Hematopoietic multipotent progenitor cell treated with erythropoietin and hydrocortisone succinate and interleukin-3 and kit ligand, for 17 days (in vitro differentiated cells): ENCODE data around the gene XPO1.
"Not testable (repeated sequence)": the region's sequence is repeated elsewhere in the genome, so short reads cannot be mapped to it uniquely, and the experiment has no call there.

Experiments
- DNase-seq: peaks from one replicate; pipeline ENCODE4 v3.0.0-alpha.2; 2015; ENCODE audit warnings: low spot score

The XPO1 gene

DNA sequence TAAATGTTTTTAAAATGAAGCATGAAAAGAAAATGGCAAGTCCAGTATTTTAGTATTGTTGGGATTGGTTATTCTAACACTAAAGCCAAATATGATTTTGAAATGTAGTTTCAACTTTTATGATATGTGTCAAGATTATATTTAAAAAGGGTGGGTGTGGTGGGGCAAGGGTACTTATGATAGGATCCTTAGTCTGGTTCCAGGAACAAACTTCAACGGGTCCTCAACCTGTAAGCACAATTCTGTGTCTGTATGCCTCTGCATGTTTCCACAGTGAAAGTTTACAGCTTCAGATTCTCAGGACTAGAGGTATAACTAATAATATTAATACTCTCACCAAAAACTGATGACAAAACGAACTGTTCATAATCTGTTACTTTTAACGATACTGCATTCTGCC lies 73.1 kb downstream of the XPO1 start:
- DNase-seq: no peak

GRCh38 chr2:61463769-61464475 lies 74.2 kb downstream of the XPO1 start:
- no peak for DNase-seq

- no peak for DNase-seq
Measured at GRCh38 chr2:61461404-61461803, 76.8 kb downstream of the XPO1 start.

DNA sequence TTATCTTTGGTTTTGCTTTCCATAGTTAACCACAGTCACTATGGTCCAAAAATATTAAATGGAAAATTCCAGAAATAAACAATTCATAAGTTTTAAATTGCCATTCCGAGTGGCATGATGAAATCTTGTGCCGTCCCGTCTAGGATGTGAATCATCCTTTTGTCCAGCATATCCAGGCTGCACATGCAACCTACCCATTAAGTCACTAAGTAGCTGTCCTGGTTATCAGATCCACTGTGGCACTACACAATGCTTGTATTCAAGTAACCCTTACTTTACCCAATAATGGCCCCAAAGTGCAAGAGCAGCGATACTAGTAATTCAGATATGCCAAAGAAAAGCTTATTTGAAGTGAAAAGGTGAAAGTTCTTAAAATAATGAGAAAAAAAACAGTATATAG lies 78.0 kb downstream of the XPO1 start:
- no peak for DNase-seq

DNA sequence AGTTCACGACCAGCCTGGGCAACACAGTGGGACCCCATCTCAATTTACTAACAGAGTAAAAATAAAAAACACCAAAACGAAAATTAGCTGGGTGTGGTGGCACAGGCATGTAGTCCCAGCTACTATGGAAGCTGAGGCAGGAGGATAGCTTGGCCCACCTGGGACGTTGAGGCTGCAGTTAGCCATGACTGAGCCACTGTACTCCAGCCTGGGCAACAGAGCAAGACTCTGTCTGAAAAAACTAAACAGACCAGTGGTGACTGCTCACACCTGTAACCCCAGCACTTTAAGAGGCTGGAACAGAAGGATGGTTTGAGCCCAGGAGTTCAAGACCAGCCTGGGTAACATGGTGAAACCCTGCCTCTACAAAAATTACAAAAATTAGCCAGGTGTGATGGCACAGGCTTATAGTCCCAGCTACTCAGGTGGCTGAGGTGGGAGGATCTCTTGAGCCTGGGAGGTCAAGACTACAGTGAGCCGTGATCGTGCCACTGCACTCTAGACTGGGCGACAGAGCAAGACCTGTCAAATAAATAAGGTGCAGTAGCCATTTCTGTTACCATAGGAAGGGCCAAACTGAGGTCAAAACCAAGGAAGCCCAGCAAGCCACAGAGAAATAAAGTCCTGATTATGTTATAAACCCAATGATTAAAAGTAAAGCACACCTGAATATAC lies 81.3 kb downstream of the XPO1 start:
- DNase-seq: no peak

DNA sequence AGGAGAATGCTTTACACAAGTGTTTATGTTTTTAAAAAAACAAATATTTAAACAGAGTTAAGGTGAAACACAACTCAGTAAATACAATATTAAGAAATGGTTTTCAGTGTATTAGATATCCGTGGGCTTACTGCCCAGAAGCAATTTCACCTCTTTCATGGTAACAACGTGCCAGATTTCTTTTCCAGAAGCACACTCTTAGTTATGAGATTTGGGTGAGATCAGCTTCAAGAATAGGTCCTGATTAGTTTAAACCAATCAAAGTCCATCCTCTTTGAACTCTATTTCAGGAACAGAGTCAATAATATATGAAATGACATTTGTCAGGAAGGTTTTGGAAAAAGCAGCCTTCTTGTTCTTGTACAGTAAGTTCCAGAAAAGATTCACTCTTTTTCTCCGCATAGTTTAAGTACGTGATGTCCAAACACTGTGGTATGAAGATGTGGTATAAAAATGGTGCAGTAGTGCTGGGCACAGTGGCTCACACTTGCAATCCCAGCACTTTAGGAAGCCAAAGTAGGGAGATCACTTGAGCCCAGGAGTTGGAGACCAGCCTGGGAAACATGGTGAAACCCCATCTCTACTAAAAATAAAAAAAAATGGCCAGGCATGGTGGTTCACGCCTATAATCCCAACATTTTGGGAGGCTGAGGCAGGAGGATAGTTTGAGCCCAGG lies 81.9 kb downstream of the XPO1 start:
- DNase-seq: no peak

- DNase-seq: not testable (repeated sequence)
Measured at GRCh38 chr2:61454972-61455371, 83.2 kb downstream of the XPO1 start.

- DNase-seq: no peak
Measured at GRCh38 chr2:61454383-61454782, 83.8 kb downstream of the XPO1 start.

DNA sequence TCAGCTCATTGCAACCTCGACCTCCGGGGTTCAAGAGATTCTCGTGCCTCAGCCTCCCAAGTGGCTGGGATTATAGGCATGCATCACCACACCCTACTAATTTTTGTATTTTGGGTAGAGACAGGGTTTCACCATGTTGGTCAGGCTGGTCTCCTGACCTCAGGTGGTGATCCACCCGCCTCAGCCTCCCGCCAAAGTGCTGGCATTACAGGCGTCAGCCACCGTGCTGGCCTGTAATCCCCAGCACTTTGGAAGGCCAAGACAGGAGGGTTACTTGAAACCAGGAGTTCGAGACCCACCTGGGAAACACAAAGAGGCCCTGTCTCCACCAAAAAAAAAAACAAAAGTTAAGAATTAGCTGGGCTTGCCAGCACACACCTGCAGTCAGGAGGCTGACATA lies 85.8 kb downstream of the XPO1 start:
- no peak for DNase-seq

DNA sequence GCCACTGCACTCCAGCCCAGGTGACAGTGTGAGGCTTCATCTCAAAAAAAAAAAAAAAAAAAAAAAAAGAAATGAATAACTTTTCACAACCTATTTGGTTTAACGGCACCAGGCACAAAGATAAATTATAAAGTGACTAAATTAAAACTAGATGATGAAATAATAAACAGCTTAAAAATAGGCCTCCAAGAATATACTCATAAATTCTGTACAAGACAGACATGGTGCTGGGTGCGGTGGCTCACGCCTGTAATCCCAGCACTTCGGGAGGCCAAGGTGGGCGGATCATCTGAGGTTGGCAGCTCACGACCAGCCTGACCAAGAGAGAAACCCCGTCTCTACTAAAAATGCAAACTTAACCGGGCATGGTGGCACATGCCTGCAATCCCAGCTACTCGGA lies 87.0 kb downstream of the XPO1 start:
- DNase-seq: no peak

DNA sequence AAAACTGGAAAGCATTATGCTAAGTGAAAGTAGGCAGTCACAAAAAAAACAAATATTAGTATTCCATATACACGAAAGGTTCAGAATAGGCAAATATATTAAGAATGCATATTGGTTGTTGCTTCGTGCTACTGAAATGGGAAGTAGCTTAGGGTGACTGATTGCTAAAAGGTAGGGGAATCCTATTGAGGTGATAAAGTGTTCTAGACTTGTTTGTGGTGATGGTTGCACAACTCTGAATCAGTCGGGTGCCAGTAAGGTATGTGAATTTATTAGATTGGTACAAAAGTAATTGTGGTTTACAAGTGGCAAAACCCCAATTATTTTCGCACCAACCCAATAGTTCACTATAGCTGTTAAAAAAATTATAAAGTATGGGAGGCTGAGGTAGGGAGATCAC lies 88.0 kb downstream of the XPO1 start:
- no peak for DNase-seq

GRCh38 chr2:61448229-61448628 lies 89.9 kb downstream of the XPO1 start:
- no peak for DNase-seq

- DNase-seq: not testable (repeated sequence)
Measured at GRCh38 chr2:61446971-61447370, 91.2 kb downstream of the XPO1 start.

- DNase-seq: no peak
Measured at GRCh38 chr2:61443342-61444041, 94.7 kb downstream of the XPO1 start.

DNA sequence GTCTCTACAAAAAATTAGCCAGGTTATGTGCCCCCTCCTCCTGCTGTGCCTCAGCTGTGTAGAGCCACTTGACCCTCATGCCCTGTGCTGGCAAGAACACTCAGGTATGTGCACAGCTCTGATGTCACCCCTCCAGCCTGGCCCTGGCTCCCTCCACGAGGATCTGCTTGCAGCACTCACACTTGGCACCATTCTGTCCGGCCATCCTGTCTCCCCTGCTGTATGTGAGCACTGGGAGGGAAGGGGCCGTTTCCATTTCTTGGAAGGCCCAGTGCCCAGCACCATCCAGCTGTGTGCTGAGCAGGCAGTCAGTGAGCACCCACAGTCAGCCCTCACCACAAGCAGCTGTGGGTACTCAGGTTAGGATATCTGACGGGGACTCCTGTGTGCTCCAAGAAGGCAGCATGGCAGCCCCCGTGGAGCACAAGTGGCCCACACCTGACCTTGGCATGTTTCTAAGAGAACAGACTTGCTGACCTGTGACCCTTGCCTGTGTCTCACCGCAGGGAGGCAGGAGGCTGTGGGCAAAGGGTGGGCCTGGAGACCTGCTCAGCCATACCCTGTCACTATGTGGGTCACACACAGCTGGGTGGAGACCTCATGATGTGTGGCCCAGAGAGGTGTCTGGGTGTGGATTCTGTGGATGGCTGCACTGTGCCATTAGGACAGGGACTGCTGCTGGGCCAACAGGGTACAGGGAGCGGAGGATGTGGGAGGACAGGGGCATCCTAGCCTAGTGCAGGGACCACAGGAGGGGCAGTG lies 98.7 kb downstream of the XPO1 start:
- no peak for DNase-seq

DNA sequence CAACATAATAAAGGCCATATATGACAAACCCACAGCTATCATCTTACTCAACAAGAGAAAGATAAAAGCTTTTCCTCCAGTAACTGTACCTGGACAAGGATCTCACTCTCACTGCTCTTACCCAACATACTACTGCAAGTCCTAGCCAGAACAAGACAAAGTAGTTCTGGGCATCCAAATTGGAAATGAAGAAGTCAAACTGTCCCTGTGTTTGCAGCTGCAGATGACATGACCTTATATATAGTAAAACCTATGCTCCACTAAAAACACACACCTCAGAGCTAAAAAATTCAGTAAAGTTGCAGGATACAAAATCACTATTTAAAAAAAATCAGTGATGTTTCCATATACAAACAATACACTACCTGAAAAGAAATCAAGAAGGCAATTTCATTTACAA lies 99.5 kb downstream of the XPO1 start:
- DNase-seq: no peak

DNA sequence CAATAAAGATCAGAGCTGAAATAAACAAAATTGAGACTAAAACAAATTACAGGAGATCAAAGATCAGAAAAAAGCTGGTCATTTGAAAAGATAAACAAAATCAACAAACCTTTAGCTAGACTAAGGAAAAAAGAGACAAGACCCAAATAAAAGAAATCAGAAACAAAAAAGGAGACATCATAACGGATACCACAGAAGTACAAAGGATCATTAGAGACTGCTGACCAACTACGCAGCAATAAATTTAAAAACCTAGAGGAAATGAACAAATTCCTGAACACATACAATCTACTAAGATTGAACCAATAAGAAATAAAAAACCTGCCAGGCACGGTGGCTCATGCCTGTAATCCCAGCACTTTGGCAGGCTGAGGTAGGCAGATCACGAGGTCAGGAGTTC lies 101.0 kb downstream of the XPO1 start:
- DNase-seq: no peak

- DNase-seq: no peak
Measured at GRCh38 chr2:61436092-61436491, 102.1 kb downstream of the XPO1 start.

DNA sequence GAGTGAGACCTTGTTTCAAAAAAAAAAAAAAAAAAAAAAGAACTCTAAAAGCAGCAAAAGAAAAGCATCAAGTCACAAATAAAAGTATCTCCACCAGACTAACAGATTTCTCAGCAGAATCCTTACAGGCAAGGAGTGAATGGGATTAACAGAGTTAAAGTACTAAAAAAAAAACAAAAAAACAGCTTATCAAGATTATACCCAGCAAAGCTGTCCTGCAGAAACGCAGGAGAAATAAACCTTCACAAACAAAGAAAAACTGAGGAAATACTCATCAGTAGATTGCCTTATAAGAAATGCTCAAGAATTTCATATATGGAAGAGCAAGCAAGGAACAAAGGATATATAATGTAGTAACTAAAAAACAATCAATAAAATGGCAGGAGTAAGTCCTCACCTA lies 102.9 kb downstream of the XPO1 start:
- DNase-seq: no peak

DNA sequence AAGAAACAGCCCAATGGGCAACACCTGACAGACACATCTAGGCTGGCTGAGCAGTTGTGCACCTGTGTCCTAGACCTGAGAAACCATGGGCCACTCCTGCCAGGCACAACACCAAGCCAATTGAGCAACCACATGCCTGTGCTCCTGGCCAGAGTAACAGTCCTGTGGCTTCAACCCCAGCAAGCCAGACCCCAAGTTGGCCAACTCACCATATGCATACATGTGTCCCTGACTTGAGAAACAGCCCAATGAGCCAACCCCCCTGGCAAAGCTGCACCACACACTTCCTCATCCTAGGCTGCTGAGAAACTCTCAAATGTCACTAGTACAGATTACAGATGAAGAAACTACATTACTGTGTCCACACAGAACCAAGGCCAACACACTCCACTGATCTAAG lies 103.8 kb downstream of the XPO1 start:
- no peak for DNase-seq

- no peak for DNase-seq
Measured at GRCh38 chr2:61433606-61434005, 104.5 kb downstream of the XPO1 start.

- no peak for DNase-seq
Measured at GRCh38 chr2:61432990-61433389, 105.2 kb downstream of the XPO1 start.
